ENCODE data around the gene RNF144A. TPM values are rescaled to one million over a fixed set of nuclear protein-coding genes. Genes with fewer than 3 reads are reported as not detected.
A peak's percentile ranks its signal among the peaks of the same experiment; 100 is the strongest.

Gene RNF144A
- total RNA-seq, 2 donors from 2014 or later, result 17.2 to 66.1 TPM

DNA sequence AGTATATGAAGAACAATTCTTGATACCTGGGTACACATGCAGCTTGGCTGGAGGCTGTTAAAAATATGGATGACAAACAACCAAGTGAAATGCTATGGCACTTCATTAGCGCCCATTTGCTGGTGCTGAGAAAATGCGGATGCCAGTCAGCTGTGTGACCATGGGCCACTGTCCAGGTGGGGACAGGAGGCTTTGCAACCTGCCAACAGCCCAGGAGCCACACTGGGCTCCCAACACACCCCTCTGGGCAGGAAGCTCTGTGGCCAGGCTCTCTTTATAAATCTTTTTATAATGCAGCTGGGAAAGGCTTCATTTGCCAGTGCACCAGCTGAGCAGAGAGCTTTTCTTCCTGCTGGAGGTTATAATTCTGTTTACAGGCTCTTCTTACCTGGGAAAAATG is 19.9 kb downstream of the RNF144A start:
- Mint-ChIP-seq H3K36me3 (peaks cover 14% of the 10 kb centered on the region), H3K4me1 (ENCODE audit: low read depth in 2 of 2) (peaks cover 30 to 54% of the 10 kb centered on the region in 2 donors)

DNA sequence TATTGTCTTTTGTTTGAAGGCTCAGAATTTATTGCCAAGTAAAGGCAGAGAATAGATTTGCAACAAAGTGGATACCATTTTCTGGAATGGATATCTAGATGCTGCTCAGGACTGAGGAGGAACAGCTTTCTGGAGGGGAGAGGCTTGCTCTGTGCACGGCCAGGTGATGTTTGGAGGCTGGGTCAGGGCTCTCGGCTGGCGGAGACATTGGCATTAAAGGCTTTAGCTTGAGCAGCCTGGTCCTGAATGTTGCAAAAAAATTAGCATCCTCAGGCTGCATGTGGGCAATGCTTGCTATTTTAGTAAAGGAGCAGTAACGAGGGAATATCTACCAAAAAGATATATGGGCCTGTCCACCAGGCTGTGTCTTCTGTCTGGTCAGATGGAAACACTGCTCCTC is 20.4 kb downstream of the RNF144A start:
- ATAC-seq (no peak), DNase-seq (ENCODE audit: low spot score) (no peak)
- Mint-ChIP-seq H3K27me3 (no peaks in the 10 kb centered on the region), H3K9me3 (no peaks in the 10 kb centered on the region), H3K4me3 (no peak overlapping the region), H3K27ac (no peak overlapping the region), H3K36me3 (peaks cover 18% of the 10 kb centered on the region), H3K4me1 (ENCODE audit: low read depth in 2 of 2) (peaks cover 30 to 57% of the 10 kb centered on the region in 2 donors)

More for the DNA sequence above, 19.9 kb downstream of the RNF144A start:
- Mint-ChIP-seq H3K4me3 (no peak overlapping the region), H3K27me3 (no peaks in the 10 kb centered on the region), H3K9me3 (no peaks in the 10 kb centered on the region), H3K27ac (no peak overlapping the region)
- DNase-seq (ENCODE audit: low spot score) (no peak), ATAC-seq (no peak)

DNA sequence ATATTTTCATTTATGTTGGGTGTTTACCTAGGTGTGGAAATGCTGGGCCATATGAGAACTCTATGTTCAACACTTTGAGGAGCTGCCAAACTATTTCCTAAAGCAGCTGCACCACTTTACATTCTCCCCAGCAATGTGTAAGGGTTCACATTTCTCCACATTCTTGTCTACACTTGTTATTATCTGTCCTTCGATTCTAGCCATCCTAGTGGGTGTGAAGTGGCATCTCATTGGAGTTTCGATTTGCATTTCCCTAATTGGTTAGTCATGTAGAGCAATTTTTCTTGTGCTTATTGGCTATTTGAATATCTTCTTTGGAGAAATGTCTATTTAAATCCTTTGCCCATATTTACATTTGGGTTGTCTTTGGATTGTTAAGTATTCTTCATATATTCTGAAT is 21.9 kb downstream of the RNF144A start:
- Mint-ChIP-seq H3K36me3 (peaks cover 32% of the 10 kb centered on the region), H3K9me3 (no peaks in the 10 kb centered on the region), H3K27me3 (no peaks in the 10 kb centered on the region), H3K4me1 (ENCODE audit: low read depth in 2 of 2) (peaks cover 36 to 66% of the 10 kb centered on the region in 2 donors), H3K27ac (no peak overlapping the region), H3K4me3 (no peak overlapping the region)
- ATAC-seq (no peak), DNase-seq (ENCODE audit: low spot score) (no peak)

DNA sequence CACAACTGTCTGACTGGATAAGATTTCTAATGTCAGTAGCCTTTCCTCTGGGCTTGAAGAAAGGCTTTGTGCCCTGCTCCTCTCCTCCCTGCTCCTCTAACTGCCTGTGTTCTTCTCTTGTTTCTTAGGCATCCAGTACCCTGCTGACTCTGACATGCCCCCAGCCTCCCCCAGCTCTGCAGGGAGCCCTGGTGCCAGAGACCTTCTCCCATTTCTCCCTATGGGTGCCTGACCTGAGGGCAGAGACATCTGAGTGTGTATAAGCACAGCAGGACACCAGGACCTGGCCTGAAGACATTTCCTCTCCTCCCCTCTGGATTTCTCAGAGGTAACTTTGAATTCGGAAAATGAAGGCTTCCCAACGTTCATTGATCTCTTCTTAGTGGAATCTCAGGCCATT is 23.6 kb downstream of the RNF144A start:
- Mint-ChIP-seq H3K4me3 (no peak overlapping the region), H3K9me3 (no peaks in the 10 kb centered on the region), H3K27me3 (no peaks in the 10 kb centered on the region), H3K36me3 (peaks cover 32% of the 10 kb centered on the region), H3K27ac (peak overlapping the region in 1 of 2 donors; percentile 2), H3K4me1 (ENCODE audit: low read depth in 2 of 2) (peaks cover 38 to 67% of the 10 kb centered on the region in 2 donors)
- ATAC-seq (no peak), DNase-seq (ENCODE audit: low spot score) (no peak)

DNA sequence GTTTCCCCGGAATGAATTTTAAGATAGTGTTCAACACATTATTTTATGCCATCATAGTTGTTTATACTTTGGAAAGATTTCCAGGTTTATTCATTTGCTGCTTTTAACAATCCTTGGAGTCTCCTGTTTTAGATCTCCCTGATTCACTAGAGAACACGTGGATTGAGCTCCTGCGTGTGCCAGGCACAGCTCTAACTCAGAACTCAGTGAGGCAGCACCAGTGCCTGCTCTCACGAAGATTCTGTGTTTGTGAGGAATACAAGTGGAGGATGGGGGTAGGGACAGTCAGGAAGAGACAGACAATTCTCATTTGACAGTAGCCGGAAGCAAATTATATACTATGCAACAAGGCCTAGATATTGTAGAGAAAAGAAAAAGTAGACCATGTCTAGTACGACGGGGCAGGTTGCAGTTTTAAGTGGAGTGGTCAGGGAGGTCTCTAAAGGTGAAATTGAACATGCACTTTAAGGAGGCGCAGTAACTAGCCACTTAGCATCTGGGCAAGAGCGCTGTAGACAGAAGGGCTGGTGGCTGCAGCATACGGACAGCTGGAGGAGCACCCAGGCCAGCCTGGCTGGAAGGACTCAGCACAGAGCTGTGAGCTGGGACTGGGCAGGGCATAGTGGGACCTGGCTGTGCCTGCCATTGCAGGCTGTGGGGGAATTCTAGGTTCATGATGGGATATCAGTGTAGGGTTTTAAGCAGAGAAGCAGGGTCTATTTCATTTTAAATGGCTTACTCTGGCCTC is 24.3 kb downstream of the RNF144A start:
- Mint-ChIP-seq H3K4me3 (no peak overlapping the region), H3K9me3 (no peaks in the 10 kb centered on the region), H3K27ac (peak overlapping the region; percentile 2 to 26), H3K27me3 (no peaks in the 10 kb centered on the region), H3K36me3 (peaks cover 32% of the 10 kb centered on the region), H3K4me1 (ENCODE audit: low read depth in 2 of 2) (peaks cover 35 to 65% of the 10 kb centered on the region in 2 donors)
- DNase-seq (ENCODE audit: low spot score) (no peak), ATAC-seq (no peak)

DNA sequence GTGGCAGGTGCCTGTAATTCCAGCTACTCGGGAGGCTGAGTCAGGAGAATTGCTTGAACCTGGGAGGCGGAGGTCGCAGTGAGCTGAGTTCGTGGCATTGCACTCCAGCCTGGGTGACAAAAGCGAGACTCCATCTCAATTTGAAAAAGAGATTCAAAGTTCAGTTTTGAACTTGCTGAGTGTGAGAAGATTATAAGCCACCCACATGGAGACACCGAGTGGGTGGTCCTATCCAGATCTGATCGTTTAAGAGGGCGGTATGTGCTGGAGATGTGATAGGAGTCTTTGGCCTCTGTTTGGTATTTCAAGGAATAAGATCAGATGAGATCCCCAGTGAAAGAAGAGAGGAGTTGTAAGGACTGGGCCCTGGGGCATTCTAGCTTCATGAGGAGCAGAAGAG is 25.6 kb downstream of the RNF144A start:
- Mint-ChIP-seq H3K27ac (peak overlapping the region in 1 of 2 donors; percentile 2), H3K4me1 (ENCODE audit: low read depth in 2 of 2) (peaks cover 37 to 65% of the 10 kb centered on the region in 2 donors), H3K27me3 (no peaks in the 10 kb centered on the region), H3K36me3 (peaks cover 32% of the 10 kb centered on the region), H3K4me3 (peak overlapping the region; percentile 44), H3K9me3 (no peaks in the 10 kb centered on the region)
- DNase-seq (ENCODE audit: low spot score) (no peak), ATAC-seq (no peak)

DNA sequence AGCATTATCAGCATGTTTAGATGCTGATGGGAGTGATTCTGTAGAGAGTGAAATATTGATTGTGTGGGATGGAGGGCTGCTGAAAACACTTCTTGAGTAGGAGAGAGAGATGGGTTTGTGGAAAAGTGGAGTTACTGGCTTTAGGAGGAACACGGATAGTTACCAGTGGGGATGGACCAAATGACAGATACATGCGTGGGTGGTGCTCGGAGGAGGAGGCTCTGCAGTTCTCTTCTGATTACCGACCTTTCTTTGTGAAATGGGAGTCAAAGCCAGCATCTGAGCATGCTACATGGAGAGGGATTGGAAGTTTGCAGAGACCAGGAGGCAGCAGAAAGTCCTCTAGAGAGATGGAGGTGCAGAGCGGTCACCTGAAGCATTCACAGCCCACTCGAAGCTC is 26.3 kb downstream of the RNF144A start:
- Mint-ChIP-seq H3K9me3 (no peaks in the 10 kb centered on the region), H3K36me3 (peaks cover 32% of the 10 kb centered on the region)

DNA sequence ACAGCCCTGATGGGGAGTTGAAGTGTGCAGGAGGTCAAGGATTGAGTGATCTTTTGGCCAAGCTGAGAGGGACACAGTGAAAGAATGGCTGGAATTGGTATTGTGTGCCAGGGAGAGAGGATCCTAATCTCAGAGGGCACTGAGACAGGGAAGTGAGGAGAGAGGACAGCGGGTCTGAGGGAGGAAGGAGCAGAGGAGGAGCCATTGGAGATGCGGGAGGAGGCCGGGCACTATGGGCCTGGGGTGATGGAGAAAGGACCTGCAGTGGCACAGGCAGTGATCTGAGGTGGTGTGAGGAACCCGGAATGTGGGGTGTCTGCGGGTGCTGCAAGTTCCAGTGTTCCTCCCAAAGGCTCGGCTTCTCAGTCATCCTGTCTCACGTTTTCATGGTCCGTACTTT is 26.8 kb downstream of the RNF144A start:
- Mint-ChIP-seq H3K4me1 (ENCODE audit: low read depth in 2 of 2) (peaks cover 44 to 70% of the 10 kb centered on the region in 2 donors), H3K27me3 (no peaks in the 10 kb centered on the region), H3K9me3 (no peaks in the 10 kb centered on the region), H3K36me3 (peaks cover 32% of the 10 kb centered on the region), H3K27ac (peak overlapping the region; percentile 2 to 39), H3K4me3 (peak overlapping the region; percentile 44)
- no peak for ATAC-seq
- no peak for DNase-seq (ENCODE audit: low spot score)

More for the DNA sequence above, 26.3 kb downstream of the RNF144A start:
- H3K27me3 Mint-ChIP-seq, result no peaks in the 10 kb centered on the region
- ATAC-seq, result no peak
- peaks cover 42 to 70% of the 10 kb centered on the region in 2 donors for H3K4me1 Mint-ChIP-seq (ENCODE audit: low read depth in 2 of 2)
- no peak for DNase-seq (ENCODE audit: low spot score)
- H3K4me3 Mint-ChIP-seq, result peak overlapping the region; percentile 44
- peak overlapping the region; percentile 2 to 39 for H3K27ac Mint-ChIP-seq

DNA sequence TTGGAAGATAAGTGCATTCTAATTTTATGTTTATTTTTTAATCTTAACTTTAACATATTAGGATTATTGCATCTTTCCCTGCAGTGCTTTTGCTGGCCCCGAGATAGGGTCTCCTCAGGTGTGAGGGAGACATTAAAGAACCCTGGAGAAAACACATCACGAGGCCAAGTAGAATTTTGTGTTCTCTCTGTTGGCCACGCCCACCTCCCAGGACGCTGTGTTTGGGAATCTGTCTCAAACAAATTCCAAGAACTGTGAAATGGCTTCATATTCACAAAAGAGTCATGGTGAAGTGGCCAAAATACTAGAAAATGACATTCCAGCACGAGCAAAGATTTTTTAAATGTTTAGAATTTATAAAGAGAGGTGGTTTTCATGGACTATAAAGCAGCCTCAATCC is 27.3 kb downstream of the RNF144A start:
- no peak for ATAC-seq
- Mint-ChIP-seq H3K4me1 (ENCODE audit: low read depth in 2 of 2) (peaks cover 42 to 70% of the 10 kb centered on the region in 2 donors), H3K27me3 (no peaks in the 10 kb centered on the region), H3K9me3 (no peaks in the 10 kb centered on the region), H3K4me3 (no peak overlapping the region), H3K36me3 (peaks cover 32% of the 10 kb centered on the region), H3K27ac (peak overlapping the region in 1 of 2 donors; percentile 53)
- no peak for DNase-seq (ENCODE audit: low spot score)

DNA sequence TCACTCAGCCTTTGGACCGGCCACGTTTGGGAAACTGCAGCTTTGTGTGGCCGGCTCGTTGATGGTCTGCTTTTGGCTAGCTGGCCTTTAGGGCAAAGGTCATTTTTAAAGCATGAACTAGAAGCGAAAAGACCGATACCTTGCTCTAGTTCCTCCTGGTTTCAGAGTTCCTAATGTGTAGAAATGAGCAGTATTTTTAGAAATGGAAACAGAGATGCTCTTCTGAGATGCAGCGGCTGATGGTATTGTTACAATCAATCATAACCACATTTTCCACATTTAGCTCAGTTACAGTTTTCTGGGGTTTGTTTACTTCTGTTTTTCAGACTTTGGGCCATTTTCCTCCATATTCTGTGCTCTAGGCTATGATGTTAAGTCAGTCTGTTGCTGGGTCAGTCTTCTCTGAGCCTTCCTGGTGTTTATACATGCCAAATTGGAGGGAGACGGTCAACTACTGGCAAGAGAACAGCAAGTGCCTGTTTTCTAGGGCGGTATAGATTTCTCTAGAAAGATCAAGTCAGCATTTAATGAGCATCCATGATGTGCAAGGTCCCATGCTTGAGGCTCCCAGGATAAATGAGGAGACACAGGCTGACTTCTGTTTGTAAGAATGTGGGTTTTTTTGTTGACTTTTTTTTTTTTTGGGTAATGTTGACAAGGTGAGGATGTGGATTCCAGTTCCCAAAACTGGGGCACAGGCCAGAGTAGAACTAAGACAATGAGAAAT is 28.0 kb downstream of the RNF144A start:
- H3K9me3 Mint-ChIP-seq, result no peaks in the 10 kb centered on the region
- no peak for DNase-seq (ENCODE audit: low spot score)
- H3K4me3 Mint-ChIP-seq, result peak overlapping the region; percentile 10
- no peak for ATAC-seq
- peaks cover 45 to 74% of the 10 kb centered on the region in 2 donors for H3K4me1 Mint-ChIP-seq (ENCODE audit: low read depth in 2 of 2)
- H3K27ac Mint-ChIP-seq, result peak overlapping the region; percentile 53 to 72
- H3K36me3 Mint-ChIP-seq, result peaks cover 32% of the 10 kb centered on the region
- H3K27me3 Mint-ChIP-seq, result no peaks in the 10 kb centered on the region

DNA sequence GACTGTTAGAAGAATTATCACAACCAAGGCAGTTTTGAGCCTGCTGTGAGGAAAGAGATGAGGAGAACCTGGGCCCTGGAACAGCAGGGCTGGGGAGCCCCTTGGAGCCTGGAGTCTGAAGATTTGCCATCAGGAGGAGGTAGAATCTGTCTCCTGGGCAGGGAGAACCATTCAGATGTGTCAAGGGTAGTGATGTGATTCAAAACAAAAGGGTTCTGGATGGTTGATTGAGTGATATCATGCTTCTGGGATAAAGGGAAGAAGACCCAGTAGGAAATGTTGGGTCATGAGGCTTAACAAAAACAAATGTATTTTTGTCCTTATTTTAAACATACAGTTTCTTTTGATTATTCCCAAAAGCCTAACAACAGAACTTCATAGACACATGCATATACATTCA is 28.6 kb downstream of the RNF144A start:
- Mint-ChIP-seq H3K4me1 (ENCODE audit: low read depth in 2 of 2) (peaks cover 46 to 78% of the 10 kb centered on the region in 2 donors), H3K36me3 (peaks cover 31% of the 10 kb centered on the region), H3K27ac (peak overlapping the region; percentile 53 to 72), H3K9me3 (no peaks in the 10 kb centered on the region), H3K4me3 (peak overlapping the region; percentile 10), H3K27me3 (no peaks in the 10 kb centered on the region)
- ATAC-seq, result no peak
- no peak for DNase-seq (ENCODE audit: low spot score)

DNA sequence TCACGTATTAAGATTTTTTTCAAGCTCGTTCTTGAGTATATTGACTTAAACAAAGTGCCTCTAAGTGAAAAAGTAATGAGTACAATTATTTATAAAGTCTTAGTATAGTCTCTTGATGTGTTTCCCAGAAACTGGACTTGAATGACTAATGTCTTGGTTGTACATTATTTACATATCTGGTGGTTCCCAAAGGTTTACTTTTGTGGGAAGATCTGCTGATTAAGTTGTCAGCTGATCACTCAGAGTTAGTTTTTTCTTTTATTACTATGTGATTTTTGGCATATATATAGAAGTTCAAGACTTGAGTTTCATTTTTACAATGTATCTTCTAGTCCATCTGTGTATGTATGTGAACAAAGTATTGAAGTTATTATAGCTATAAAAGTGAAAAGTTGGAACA is 29.5 kb downstream of the RNF144A start:
- H3K4me3 Mint-ChIP-seq, result no peak overlapping the region
- H3K27me3 Mint-ChIP-seq, result no peaks in the 10 kb centered on the region
- H3K9me3 Mint-ChIP-seq, result no peaks in the 10 kb centered on the region
- peaks cover 48 to 75% of the 10 kb centered on the region in 2 donors for H3K4me1 Mint-ChIP-seq (ENCODE audit: low read depth in 2 of 2)
- peak in 1 of 2 donors; percentile 42 for ATAC-seq
- no peak overlapping the region for H3K27ac Mint-ChIP-seq
- H3K36me3 Mint-ChIP-seq, result peaks cover 22% of the 10 kb centered on the region
- no peak for DNase-seq (ENCODE audit: low spot score)

DNA sequence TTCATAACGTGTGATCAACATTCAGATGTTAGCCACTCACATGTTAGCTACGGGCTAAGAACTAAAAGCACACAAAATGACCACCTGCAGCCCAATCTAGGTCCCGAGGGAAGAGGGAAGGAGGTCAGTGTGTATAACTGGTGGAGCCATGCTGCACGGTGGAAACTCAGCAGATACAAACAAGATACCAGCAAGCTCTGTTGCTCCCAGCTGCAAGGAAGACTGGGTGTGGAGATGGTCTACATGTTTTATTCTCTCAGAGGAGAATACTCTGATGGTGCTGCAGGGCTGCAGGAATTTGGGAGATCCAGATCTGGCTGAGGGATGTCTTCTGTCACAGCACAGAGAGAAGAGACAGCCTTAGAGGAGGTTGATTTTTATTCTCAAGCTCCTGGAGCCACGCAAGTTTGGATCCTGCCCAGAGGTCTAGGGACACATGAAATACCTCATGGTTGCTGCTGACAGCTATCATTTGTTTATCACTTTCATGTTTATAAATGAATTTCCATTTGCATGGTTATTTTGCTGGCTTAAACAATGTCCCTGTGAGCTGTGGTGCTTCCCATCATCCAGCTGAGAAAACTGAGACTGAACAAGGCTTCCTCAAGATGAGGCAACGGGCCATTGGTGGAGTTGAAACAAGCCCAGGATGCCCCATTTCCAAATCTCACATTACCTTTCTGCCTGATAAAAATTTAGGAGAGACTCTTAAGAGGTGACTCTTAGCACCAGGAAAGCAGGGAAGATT is 30.9 kb downstream of the RNF144A start:
- DNase-seq (ENCODE audit: low spot score), result no peak
- Mint-ChIP-seq H3K36me3 (peaks cover 9% of the 10 kb centered on the region), H3K27ac (peak overlapping the region; percentile 45 to 66), H3K27me3 (no peaks in the 10 kb centered on the region), H3K4me1 (ENCODE audit: low read depth in 2 of 2) (peaks cover 41 to 62% of the 10 kb centered on the region in 2 donors), H3K4me3 (peak overlapping the region; percentile 4), H3K9me3 (no peaks in the 10 kb centered on the region)
- no peak for ATAC-seq

All from natural killer cell treated with Interleukin-12 subunit alpha and Interleukin-12 subunit beta and Interleukin-15 and Interleukin-18, amount 100 ng/mL, for 72 hours (primary cell).